SK-N-SH (cell line): ENCODE data around the gene CCDC27. TPM values are rescaled to one million over a fixed set of nuclear protein-coding genes. Genes with fewer than 3 reads are reported as not detected.

Experiments used
- CTCF ChIA-PET: fragments of 300-600, 350-600 bp; formaldehyde crosslinking; extraction: SDS; loops from one replicate; lab custom pipeline; 2021; lab: Yijun Ruan, JAX
- POLR2A ChIA-PET: fragments of 350-600 bp; sonication (Branson Sonifier 250); formaldehyde crosslinking; extraction: SDS; loops from one replicate; lab custom pipeline; 2020; ENCODE audit warnings: antibody characterized with exemption, inconsistent platforms; lab: Yijun Ruan, JAX
- DNase-seq: peaks from one replicate; pipeline ENCODE4 v3.0.0; 2012
- H2AFZ ChIP-seq: fragments of 200-600 bp; sonication (generic); 2 replicates; pipeline ENCODE4 v1.8.1; 2016; ENCODE audit warnings: antibody characterized with exemption, mild to moderate bottlenecking, low read depth
- H3F3A ChIP-seq: fragments of 200-600 bp; sonication (generic); replicated peaks from 2 replicates; pipeline ENCODE3; 2016; ENCODE audit warnings: antibody characterized with exemption, mild to moderate bottlenecking; ENCODE audit not compliant: insufficient read depth
- H3K27ac ChIP-seq, 2 experiments: fragments of 200-500 bp in 1 of 2; fragments of 200-600 bp in 1 of 2; sonication (Bioruptor generic) in 1 of 2; sonication (generic), shearing (Covaris generic) in 1 of 2; 2 replicates each; pipeline versions ENCODE4 v1.5.1 to v1.6.1; 2014 to 2016; ENCODE audit warnings: low read depth in 2 of 2, inconsistent platforms in 1 of 2, low read length in 1 of 2, mild to moderate bottlenecking in 1 of 2, mixed read lengths in 1 of 2
- H3K27me3 ChIP-seq: fragments of 200-600 bp; sonication (generic), shearing (Covaris generic); 2 replicates; pipeline ENCODE4 v1.6.1; 2016; ENCODE audit warnings: mixed run types; ENCODE audit not compliant: insufficient read depth
- H3K36me3 ChIP-seq, 2 experiments: fragments of 200-500 bp in 1 of 2; fragments of 200-600 bp in 1 of 2; sonication (Bioruptor generic) in 1 of 2; sonication (generic) in 1 of 2; replicated peaks in 1 of 2; 2 replicates each; pipeline versions ENCODE3 to v1.5.1; 2014 to 2016; ENCODE audit warnings: low read length in 1 of 2, mild to moderate bottlenecking in 1 of 2; ENCODE audit not compliant: insufficient read depth in 2 of 2, control insufficient read depth in 1 of 2
- H3K4me1 ChIP-seq, 2 experiments: fragments of 200-500 bp in 1 of 2; fragments of 200-600 bp in 1 of 2; sonication (Bioruptor generic) in 1 of 2; sonication (generic), shearing (Covaris generic) in 1 of 2; 2 replicates each; pipeline versions ENCODE4 v1.5.1 to v1.6.1; 2014 to 2016; ENCODE audit warnings: low read depth in 1 of 2, low read length in 1 of 2, mixed run types in 1 of 2; ENCODE audit not compliant: insufficient read depth in 2 of 2, control insufficient read depth in 1 of 2
- H3K4me2 ChIP-seq: fragments of 200-600 bp; sonication (generic), shearing (Covaris generic); 2 replicates; pipeline ENCODE4 v1.6.1; 2017; ENCODE audit warnings: mixed run types
- H3K4me3 ChIP-seq, 2 experiments: fragments of 200-500 bp in 1 of 2; fragments of 200-600 bp in 1 of 2; sonication (Bioruptor generic) in 1 of 2; sonication (generic), shearing (Covaris generic) in 1 of 2; 2 replicates each; pipeline versions ENCODE4 v1.5.1 to v1.8.1; 2014 to 2016; ENCODE audit warnings: low read depth in 2 of 2, inconsistent platforms in 1 of 2, low read length in 1 of 2, mild to moderate bottlenecking in 1 of 2, mixed read lengths in 1 of 2, moderate library complexity in 1 of 2
- H3K79me2 ChIP-seq: fragments of 200-600 bp; sonication (generic); 2 replicates; pipeline ENCODE4 v1.8.1; 2017; ENCODE audit warnings: mild to moderate bottlenecking; ENCODE audit not compliant: insufficient read depth
- H3K9ac ChIP-seq: fragments of 200-600 bp; sonication (generic); 2 replicates; pipeline ENCODE4 v1.6.1; 2017; ENCODE audit warnings: mixed run types
- H3K9me2 ChIP-seq: fragments of 200-600 bp; sonication (generic); 2 replicates; pipeline ENCODE4 v1.6.1; 2017; ENCODE audit warnings: mixed run types
- H3K9me3 ChIP-seq: fragments of 200-600 bp; sonication (generic); 2 replicates; pipeline ENCODE4 v1.6.1; 2017; ENCODE audit warnings: mixed run types, mild to moderate bottlenecking, moderate library complexity
- H4K20me1 ChIP-seq: fragments of 200-600 bp; sonication (generic); 2 replicates; pipeline ENCODE4 v1.6.1; 2017; ENCODE audit warnings: mild to moderate bottlenecking, mixed run types; ENCODE audit not compliant: insufficient read depth
- CHD2 ChIP-seq: fragments of 150-350 bp; IDR thresholded peaks from 2 replicates; pipeline ENCODE4 v1.6.1; 2018; ENCODE audit warnings: low read length; ENCODE audit not compliant: partially characterized antibody
- EP300 ChIP-seq, 2 experiments: IDR thresholded peaks; 2 replicates each; pipeline versions ENCODE4 v1.4.0 to v1.6.1; 2012; ENCODE audit warnings: borderline replicate concordance in 1 of 2, low read depth in 1 of 2, low read length in 1 of 2
- EZH2phosphoT487 ChIP-seq: fragments of 200-600 bp; sonication (generic); IDR thresholded peaks from 2 replicates; pipeline ENCODE4 v1.6.1; 2017; ENCODE audit warnings: low read depth, mixed run types, mild to moderate bottlenecking, antibody characterized with exemption, moderate library complexity, borderline replicate concordance
- FOSL2 ChIP-seq: IDR thresholded peaks from 2 replicates; pipeline ENCODE4 v1.4.0; 2012; ENCODE audit warnings: low read depth, mild to moderate bottlenecking, moderate library complexity, borderline replicate concordance
- FOXJ3 ChIP-seq: sonication (generic); formaldehyde crosslinking; IDR thresholded peaks from 2 replicates; pipeline ENCODE4 v1.5.1; 2020; ENCODE audit warnings: mild to moderate bottlenecking, missing genetic modification reagents
- JUND ChIP-seq: IDR thresholded peaks from 2 replicates; pipeline ENCODE4 v1.4.0; 2012
- MAX ChIP-seq: IDR thresholded peaks from 2 replicates; pipeline ENCODE4 v1.4.0; 2012; ENCODE audit warnings: low read depth
- MXI1 ChIP-seq: IDR thresholded peaks from 2 replicates; pipeline ENCODE4 v1.6.1; 2012; ENCODE audit warnings: mild to moderate bottlenecking, low read depth, low read length, improper control_type of control experiment
- NFIC ChIP-seq: IDR thresholded peaks from 2 replicates; pipeline ENCODE4 v1.4.0; 2012; ENCODE audit warnings: borderline replicate concordance
- PBX3 ChIP-seq: IDR thresholded peaks from 2 replicates; pipeline ENCODE4; 2012
- RAD21 ChIP-seq: IDR thresholded peaks from 2 replicates; pipeline ENCODE4 v1.6.1; 2012; ENCODE audit warnings: mild to moderate bottlenecking, low read length
- REST ChIP-seq: IDR thresholded peaks from 2 replicates; pipeline ENCODE4 v1.6.1; 2012; ENCODE audit warnings: mild to moderate bottlenecking, low read depth, low read length, moderate library complexity
- RXRA ChIP-seq: IDR thresholded peaks from 2 replicates; pipeline ENCODE4 v1.4.0; 2012; ENCODE audit warnings: low read depth, mild to moderate bottlenecking, borderline replicate concordance
- SIN3A ChIP-seq: IDR thresholded peaks from 2 replicates; pipeline ENCODE4 v1.6.1; 2012; ENCODE audit warnings: low read depth, mild to moderate bottlenecking, low read length, moderate library complexity, borderline replicate concordance
- SMC3 ChIP-seq: IDR thresholded peaks from 2 replicates; pipeline ENCODE4 v1.6.1; 2012; ENCODE audit warnings: low read depth, low read length, improper control_type of control experiment
- TAF1 ChIP-seq: IDR thresholded peaks from 2 replicates; pipeline ENCODE4 v1.6.1; 2012; ENCODE audit warnings: low read depth, mild to moderate bottlenecking, low read length, moderate library complexity, borderline replicate concordance
- USF1 ChIP-seq: IDR thresholded peaks from 2 replicates; pipeline ENCODE4 v1.4.0; 2012; ENCODE audit warnings: low read depth, borderline replicate concordance
- YY1 ChIP-seq: IDR thresholded peaks from 2 replicates; pipeline ENCODE4 v1.4.0; 2012; ENCODE audit warnings: low read depth, mild to moderate bottlenecking
- WGBS: methylation state at CpG from one replicate; pipeline ENCODE4 v1.1.6; 2017; ENCODE audit warnings: low lambda C conversion rate; 5-methylcytosine and 5-hydroxymethylcytosine counted together
- polyA plus RNA-seq, 3 experiments: library from polyadenylated mRNA; depleted of rRNA; stranded (reverse); fragments of >200 nt; gene quantifications; 2 replicates each; pipeline ENCODE4 v1.2.3, GENCODE V29; 2012

The CCDC27 gene
- polyA plus RNA-seq, 1 of the 3 experiments (the other 2 are of a cell fraction), result not detected

GRCh38 chr1:3743421-3743820 lies 8.8 kb upstream of the CCDC27 start:
- POLR2A ChIA-PET, result no interaction called here
- no peak for DNase-seq

More at GRCh38 chr1:3743421-3743820, 8.8 kb upstream of the CCDC27 start:
- H3F3A ChIP-seq, result peaks cover 10% of the 10 kb centered on the region
- H3K27me3 ChIP-seq, result no peaks in the 10 kb centered on the region
- TF ChIP-seq PBX3, result no peak
- no peak for TF ChIP-seq CHD2
- no peak for TF ChIP-seq SIN3A
- TF ChIP-seq REST, result no peak
- no peak for TF ChIP-seq FOSL2
- TF ChIP-seq MAX, result no peak
- no peak for TF ChIP-seq EZH2phosphoT487
- TF ChIP-seq SMC3, result no peak
- TF ChIP-seq EP300 (IDR thresholded peaks at IDR 0.05; ENCODE audit: borderline replicate concordance in 1 of 2, low read depth in 1 of 2, low read length in 1 of 2), result no peak
- TF ChIP-seq RXRA, result no peak
- no peak for TF ChIP-seq YY1
- TF ChIP-seq FOXJ3 (CRISPR knock-in tag), result no peak
- TF ChIP-seq RAD21, result no peak
- no peak for TF ChIP-seq TAF1
- no peak for TF ChIP-seq NFIC
- no peak for TF ChIP-seq USF1
- TF ChIP-seq MXI1, result no peak
- TF ChIP-seq JUND, result no peak
- TF ChIP-seq, all 33 proteins: peak for 0
- CTCF ChIA-PET, result interaction anchor here (2.6 kb wide), 1 partner anchor 19 kb away, joined by 10 read pairs; no protein-coding TSS in a partner anchor
- Histone ChIP-seq H3K4me3 (no peak overlapping the region), H3K36me3 (peaks cover 7 to 30% of the 10 kb centered on the region in 2 experiments), H3K9me2 (no peaks in the 10 kb centered on the region), H3K27ac (no peak overlapping the region), H2AFZ (no peak overlapping the region), H3K4me2 (no peak overlapping the region), H3K4me1 (peaks cover 0 to 30% of the 10 kb centered on the region in 2 experiments; a peak in 1 of 4 replicates), H4K20me1 (no peaks in the 10 kb centered on the region), H3K79me2 (peaks cover 4% of the 10 kb centered on the region; the same call in 1 of the 2 replicates), H3K9ac (no peak overlapping the region), H3K9me3 (no peaks in the 10 kb centered on the region)
- 96% methylated on average over 4 of the region's 4 CpGs for WGBS
